Ectodermal cell (in vitro differentiated cells): ENCODE measurements around the gene DSCAM.

Experiments used
- H3K27ac ChIP-seq: 2 replicates; pipeline ENCODE4 v1.7.0; 2013; ENCODE audit warnings: mild to moderate bottlenecking, low read depth, low read length; ENCODE audit not compliant: insufficient read depth, poor library complexity, severe bottlenecking
- H3K27me3 ChIP-seq: 2 replicates; pipeline ENCODE4 v1.7.0; 2013; ENCODE audit warnings: mild to moderate bottlenecking, low read length; ENCODE audit not compliant: insufficient read depth, control insufficient read depth, poor library complexity, severe bottlenecking
- H3K36me3 ChIP-seq: one replicate; pipeline ENCODE4 v1.7.0; 2013; ENCODE audit warnings: low read length; ENCODE audit not compliant: control insufficient read depth, insufficient read depth
- H3K4me1 ChIP-seq: one replicate; pipeline ENCODE4 v1.7.0; 2013; ENCODE audit warnings: low read length; ENCODE audit not compliant: control insufficient read depth, insufficient read depth
- H3K4me3 ChIP-seq: 2 replicates; pipeline ENCODE4 v1.7.0; 2013; ENCODE audit warnings: low read depth, low read length, control low read depth; ENCODE audit not compliant: insufficient read depth
- H3K9me3 ChIP-seq: 2 replicates; pipeline ENCODE4 v1.7.0; 2013; ENCODE audit warnings: mild to moderate bottlenecking, low read length, moderate library complexity; ENCODE audit not compliant: control insufficient read depth
- whole genome bisulfite sequencing, 2 experiments: methylation state at CpG; one replicate each; pipeline ENCODE4 v1.1.7; 2013; ENCODE audit warnings: missing lambda C conversion rate in 2 of 2; 5-methylcytosine and 5-hydroxymethylcytosine counted together

The DSCAM gene

DNA sequence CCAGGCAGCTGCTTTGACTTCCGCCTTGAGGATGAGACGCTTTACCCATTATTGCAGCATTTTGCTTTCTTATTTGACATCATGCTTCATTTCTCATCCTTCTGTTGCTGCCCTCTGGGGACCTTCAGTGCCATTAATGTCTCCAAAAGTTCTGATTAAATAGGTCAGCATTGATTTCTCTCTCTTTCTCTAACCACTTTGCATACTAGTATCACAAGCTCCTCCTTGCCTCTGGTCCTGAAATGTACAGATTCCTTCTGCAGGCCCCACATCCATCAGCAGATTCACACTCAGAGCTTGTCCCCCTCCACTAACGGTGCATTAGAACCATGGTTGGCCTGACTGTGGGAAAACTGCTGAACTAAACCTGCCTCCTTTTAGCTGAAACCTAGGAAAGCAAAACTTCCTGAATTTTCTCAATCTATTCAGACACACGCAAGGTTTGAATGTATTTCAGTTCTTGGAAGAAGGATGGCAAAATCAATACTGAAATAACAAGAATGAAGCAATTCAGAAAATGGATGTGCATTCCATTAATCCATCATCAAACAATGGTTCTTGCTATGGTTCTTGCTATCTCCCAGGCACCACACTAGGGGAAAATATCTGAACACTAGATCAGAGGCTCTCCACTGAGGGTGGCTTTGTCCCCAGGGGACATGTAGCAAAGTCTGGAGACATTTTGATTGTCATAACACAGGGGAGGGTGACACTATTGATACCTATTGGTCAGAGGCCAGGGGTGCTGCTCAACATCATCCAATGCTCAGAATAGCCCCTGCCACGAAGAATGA lies 825.2 kb downstream of the DSCAM start:
- Histone ChIP-seq H3K9me3 (no peaks in the 10 kb centered on the region), H3K36me3 (no peaks in the 10 kb centered on the region), H3K27ac (no peak overlapping the region), H3K4me3 (no peak overlapping the region), H3K27me3 (no peaks in the 10 kb centered on the region), H3K4me1 (no peaks in the 10 kb centered on the region)
- WGBS, 2 experiments: 78 to 86% methylated on average over 5 of the region's 5 CpGs

DNA sequence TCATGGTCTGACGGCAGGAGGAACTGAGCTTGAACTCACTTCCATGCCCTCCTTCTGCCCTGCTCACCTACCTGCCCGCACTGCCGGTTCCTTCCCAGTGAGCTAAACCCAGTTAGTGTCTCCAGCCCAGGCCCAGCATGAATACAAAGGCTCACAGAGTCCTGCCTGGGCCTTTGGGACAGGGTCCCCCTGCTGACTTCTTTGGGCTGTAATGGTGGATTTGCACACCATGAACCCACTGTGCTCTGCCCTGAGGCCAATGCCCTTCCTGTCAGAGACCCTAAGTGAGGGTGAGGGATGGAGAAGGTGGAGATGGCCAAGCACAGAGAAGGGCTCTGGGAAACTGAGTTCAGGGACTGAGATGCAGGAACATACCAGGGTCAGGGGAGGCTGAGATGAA lies 826.3 kb downstream of the DSCAM start:
- Histone ChIP-seq H3K9me3 (no peaks in the 10 kb centered on the region), H3K4me3 (no peak overlapping the region)

DNA sequence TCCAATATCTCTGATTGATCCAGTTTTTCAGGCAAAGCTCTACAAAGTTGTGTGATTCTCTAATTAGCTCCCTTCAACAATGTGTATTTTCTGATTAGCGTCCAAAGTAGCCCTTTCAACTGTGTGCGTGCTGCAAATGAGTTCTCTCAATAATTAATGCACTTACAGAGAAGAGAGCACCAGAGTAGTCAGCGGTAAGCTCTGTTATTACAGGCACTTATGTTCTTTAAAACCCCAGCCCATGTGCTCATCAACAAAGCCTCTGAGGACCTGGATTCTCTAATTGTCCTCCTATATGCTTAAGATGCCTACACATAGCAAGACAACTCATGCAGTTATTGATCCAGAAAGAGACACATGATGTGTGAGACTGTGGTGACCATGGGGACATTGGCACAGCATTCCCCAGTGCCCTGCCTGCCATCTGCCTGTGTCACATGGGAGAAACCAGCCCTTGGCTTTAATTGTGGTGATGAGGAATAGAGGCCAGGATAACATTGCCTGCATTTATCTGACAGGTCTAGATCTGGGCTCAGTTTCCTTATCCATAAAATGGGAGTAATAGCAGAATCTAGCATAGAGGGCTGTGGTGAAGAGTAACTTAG lies 828.0 kb downstream of the DSCAM start:
- no peaks in the 10 kb centered on the region for H3K9me3 ChIP-seq
- H3K4me1 ChIP-seq: no peaks in the 10 kb centered on the region
- no peaks in the 10 kb centered on the region for H3K36me3 ChIP-seq
- H3K27ac ChIP-seq: no peak overlapping the region
- 95 to 99% methylated on average over 3 of the region's 3 CpGs for WGBS, 2 experiments
- H3K27me3 ChIP-seq: no peaks in the 10 kb centered on the region
- H3K4me3 ChIP-seq: no peak overlapping the region

More for the DNA sequence above, 826.3 kb downstream of the DSCAM start:
- 91% methylated on average over 3 of the region's 3 CpGs for WGBS, 2 experiments
- no peaks in the 10 kb centered on the region for H3K36me3 ChIP-seq
- H3K4me1 ChIP-seq: no peaks in the 10 kb centered on the region
- H3K27me3 ChIP-seq: no peaks in the 10 kb centered on the region
- no peak overlapping the region for H3K27ac ChIP-seq

DNA sequence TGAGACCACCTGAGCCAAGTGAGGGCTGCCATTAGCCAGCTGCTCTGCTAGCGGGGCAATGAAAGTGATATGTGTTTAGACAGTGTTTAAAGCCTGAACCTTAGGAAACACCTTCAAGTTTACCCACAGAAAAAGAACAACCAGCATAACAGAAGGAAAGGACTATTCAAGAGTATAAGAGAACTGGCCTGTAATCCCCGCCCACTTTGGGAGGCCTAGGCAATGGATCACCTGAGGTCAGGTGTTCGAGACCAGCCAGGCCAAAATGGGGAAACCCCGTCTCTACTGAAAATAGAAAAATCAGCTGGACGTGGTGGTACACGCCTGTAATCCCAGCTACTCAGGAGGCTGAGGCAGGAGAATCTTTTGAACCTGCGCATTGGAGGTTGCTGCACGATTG lies 830.3 kb downstream of the DSCAM start:
- Histone ChIP-seq H3K27ac (no peak overlapping the region), H3K27me3 (no peaks in the 10 kb centered on the region), H3K4me3 (no peak overlapping the region), H3K36me3 (no peaks in the 10 kb centered on the region), H3K4me1 (no peaks in the 10 kb centered on the region), H3K9me3 (no peaks in the 10 kb centered on the region)
- 85 to 91% methylated on average over 7 to 8 of the region's 8 CpGs for WGBS, 2 experiments

DNA sequence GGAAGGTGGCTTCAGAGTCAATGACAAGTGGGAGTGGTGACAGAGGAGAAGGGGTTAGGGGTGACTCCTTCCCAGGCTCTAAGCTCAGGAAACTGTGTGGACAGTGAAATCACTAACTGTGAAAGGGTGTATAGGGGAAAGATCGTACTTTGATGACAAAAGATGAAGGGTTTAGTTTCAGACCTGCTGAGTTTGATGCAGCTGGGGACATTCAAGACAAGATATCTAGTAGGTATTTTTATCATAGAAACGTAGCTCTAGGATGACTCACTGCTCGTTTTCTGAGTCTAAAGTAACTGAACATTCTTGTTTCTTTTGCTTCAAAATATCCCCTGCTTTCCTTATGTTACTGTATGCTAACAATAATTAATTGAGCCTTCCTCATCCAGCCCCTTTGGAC lies 830.7 kb downstream of the DSCAM start:
- no peaks in the 10 kb centered on the region for H3K36me3 ChIP-seq
- H3K27ac ChIP-seq: no peak overlapping the region
- 92 to 98% methylated on average over 3 of the region's 3 CpGs for WGBS, 2 experiments
- H3K9me3 ChIP-seq: no peaks in the 10 kb centered on the region
- no peak overlapping the region for H3K4me3 ChIP-seq
- no peaks in the 10 kb centered on the region for H3K27me3 ChIP-seq
- no peaks in the 10 kb centered on the region for H3K4me1 ChIP-seq

DNA sequence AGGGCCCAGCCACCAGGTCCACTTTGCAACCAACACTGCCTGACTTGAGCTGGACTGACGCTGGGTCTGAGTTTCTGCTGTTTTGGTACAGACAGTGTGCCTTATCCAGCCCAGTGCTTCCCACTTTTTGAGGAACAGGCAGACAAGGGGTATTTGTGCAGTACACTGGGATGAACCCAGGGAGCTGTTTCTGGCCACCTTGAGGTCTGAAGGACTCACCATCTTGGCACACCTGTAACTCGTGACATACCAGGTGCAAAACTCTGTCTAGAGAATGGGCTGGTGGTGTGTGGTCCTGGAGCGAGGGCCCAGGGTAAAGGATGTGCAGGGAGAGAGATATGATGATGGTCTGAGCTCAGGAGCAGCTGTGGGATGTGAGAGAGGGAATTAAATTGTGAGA lies 831.1 kb downstream of the DSCAM start:
- Histone ChIP-seq H3K36me3 (no peaks in the 10 kb centered on the region), H3K4me1 (no peaks in the 10 kb centered on the region), H3K9me3 (no peaks in the 10 kb centered on the region), H3K27ac (no peak overlapping the region), H3K27me3 (no peaks in the 10 kb centered on the region), H3K4me3 (no peak overlapping the region)
- WGBS, 2 experiments: 93 to 97% methylated on average over 3 of the region's 3 CpGs

DNA sequence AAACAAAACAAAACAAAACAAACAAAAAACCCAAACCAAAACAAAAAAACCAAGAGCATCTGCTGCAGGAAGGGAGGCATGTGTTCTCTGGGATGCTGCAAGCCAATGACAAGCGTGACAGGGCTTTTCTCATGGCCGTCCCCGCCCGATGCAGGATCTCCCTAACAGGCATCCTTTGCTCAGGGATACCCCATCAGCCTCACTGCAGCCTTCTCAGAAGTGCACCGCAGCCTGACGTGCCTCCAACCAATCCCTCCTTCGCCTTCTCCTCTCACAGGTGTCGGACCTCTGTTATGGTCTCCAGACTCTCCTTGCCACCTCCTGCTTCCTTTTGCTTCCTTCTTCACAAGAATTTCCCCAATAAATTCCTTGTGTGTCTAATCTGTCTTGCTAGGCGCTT lies 832.6 kb downstream of the DSCAM start:
- H3K4me3 ChIP-seq: no peak overlapping the region
- no peaks in the 10 kb centered on the region for H3K4me1 ChIP-seq
- WGBS, 2 experiments: 90% methylated on average over 9 of the region's 9 CpGs
- no peak overlapping the region for H3K27ac ChIP-seq
- H3K36me3 ChIP-seq: no peaks in the 10 kb centered on the region
- no peaks in the 10 kb centered on the region for H3K27me3 ChIP-seq
- H3K9me3 ChIP-seq: no peaks in the 10 kb centered on the region

DNA sequence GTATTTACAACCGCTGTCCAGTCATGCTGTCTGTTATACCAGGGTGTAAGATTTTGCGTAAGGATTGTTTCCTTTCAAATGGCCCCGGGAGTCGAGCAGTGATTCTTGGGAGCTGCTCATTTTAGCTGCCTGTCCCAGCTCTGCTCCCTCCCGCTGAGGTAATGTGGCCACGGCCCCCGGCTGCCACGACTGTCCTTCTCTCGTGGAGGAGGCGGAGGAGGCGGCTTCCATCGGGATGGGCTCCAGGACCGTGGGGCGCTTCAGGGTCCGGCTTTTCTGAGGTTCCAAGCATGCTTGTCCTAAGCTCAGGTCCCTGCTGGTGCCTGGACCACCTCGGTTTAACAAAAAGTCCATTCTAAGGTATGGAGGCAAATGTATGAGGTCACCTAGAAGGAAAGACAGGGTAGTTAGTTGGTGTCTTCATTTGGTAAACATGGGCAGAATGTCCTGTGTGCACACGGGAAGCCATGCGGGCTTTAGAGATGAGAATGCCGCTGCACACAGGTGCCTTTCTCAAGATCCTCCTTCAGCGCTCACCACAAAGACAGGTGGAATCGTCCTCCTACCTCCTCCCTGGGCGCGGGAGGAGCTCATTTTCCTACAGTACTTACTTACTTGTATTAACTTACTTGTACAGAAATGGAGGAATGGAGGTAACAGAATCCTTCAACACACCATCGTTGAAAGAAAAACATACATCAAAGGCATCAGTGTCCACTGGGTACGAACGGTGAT lies 833.8 kb downstream of the DSCAM start:
- H3K36me3 ChIP-seq: no peaks in the 10 kb centered on the region
- WGBS, 2 experiments: 94 to 95% methylated on average over 24 to 26 of the region's 26 CpGs
- no peaks in the 10 kb centered on the region for H3K9me3 ChIP-seq
- H3K27me3 ChIP-seq: no peaks in the 10 kb centered on the region
- no peak overlapping the region for H3K4me3 ChIP-seq
- H3K4me1 ChIP-seq: no peaks in the 10 kb centered on the region
- H3K27ac ChIP-seq: no peak overlapping the region

DNA sequence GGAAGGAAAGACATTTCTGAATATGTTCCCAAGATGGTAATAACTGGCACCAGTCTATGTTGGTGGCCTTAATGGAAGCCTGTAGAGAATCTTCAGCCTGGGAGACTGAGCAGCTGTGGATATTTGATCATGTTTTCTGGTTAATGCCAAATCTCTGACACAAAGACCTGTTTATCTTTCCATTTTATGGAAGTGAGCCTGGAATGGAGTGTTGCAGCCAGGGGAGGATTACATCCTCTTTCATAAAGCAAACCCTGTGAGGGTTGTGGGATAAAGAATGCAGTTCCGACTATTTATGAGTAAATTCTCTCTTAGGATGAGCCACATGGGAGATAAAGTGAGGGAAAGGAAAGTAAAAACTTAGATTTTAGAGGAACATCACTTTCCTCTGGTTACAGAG lies 835.6 kb downstream of the DSCAM start:
- H3K4me3 ChIP-seq: no peak overlapping the region
- 90 to 94% methylated on average over 1 of the region's 1 CpG for WGBS, 2 experiments
- H3K27me3 ChIP-seq: no peaks in the 10 kb centered on the region
- no peaks in the 10 kb centered on the region for H3K9me3 ChIP-seq
- H3K27ac ChIP-seq: no peak overlapping the region
- no peaks in the 10 kb centered on the region for H3K4me1 ChIP-seq
- no peaks in the 10 kb centered on the region for H3K36me3 ChIP-seq

DNA sequence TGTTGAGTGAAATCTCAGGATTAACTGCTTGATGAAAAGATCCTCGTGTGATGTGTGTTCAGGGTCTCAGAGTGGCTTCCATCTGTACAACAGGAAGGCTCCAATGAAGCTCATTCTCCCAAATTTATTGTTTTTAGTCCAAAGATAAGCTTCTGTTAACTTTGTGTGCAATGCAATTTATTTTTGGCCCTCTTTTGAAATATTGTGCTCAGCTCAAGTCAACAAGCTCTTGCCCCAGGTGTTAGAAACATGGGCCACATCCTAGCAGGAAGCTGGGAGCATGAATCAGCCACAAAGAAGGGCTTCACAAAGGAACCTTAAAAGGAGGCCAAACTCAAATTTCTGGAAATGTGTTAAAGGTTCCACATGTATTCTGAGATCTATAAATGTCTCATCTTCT lies 844.0 kb downstream of the DSCAM start:
- no peak overlapping the region for H3K27ac ChIP-seq
- 83 to 100% methylated on average over 1 of the region's 1 CpG for WGBS, 2 experiments
- no peaks in the 10 kb centered on the region for H3K9me3 ChIP-seq
- no peaks in the 10 kb centered on the region for H3K36me3 ChIP-seq
- H3K27me3 ChIP-seq: no peaks in the 10 kb centered on the region
- H3K4me3 ChIP-seq: no peak overlapping the region
- no peaks in the 10 kb centered on the region for H3K4me1 ChIP-seq
